Measurements from ENCODE around the gene OCA2. TPM values are rescaled to one million over a fixed set of nuclear protein-coding genes. Genes with fewer than 3 reads are reported as not detected.

The OCA2 gene
- total RNA-seq, 1 donor from 2014 or later = 0.25 TPM

DNA sequence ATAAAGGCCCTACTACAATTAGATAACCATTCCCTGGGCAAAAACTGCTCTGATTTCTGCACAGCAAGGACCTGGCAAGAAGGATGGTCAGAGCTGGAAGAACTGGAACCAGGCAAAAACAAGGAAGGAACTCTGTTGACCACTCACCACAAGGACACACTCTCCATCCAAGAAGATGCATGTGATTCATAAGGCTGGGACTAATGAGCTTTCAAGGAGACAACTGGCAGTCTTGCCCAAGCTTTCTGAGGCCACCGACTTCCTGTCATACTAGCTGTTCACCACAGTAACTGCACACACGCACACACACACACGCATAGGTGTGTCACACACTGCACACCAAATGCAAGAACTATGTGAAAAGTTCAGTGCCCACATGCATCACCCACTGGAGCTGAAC lies 256.6 kb downstream of the OCA2 start:
- peak in 1 of 2 donors; percentile 28 for DNase-seq (ENCODE audit: extremely low spot score in 2 of 2)
- intact Hi-C loops (cut with DNase I) = no loop called here
- Histone ChIP-seq H3K4me3 (no peak overlapping the region), H3K36me3 (no peaks in the 10 kb centered on the region), H3K9me3 (no peaks in the 10 kb centered on the region), H3K27me3 (no peaks in the 10 kb centered on the region), H3K4me1 (no peaks in the 10 kb centered on the region), H3K27ac (no peak overlapping the region)
- TF ChIP-seq POLR2A (IDR thresholded peaks at IDR 0.05) (no peak), POLR2AphosphoS5 (IDR thresholded peaks at IDR 0.05; ENCODE audit: insufficient read depth in 1 of 2, low read depth in 1 of 2) (no peak), CTCF (IDR thresholded peaks at IDR 0.05) (no peak)

- Histone ChIP-seq H3K4me3 (no peak overlapping the region), H3K27me3 (no peaks in the 10 kb centered on the region), H3K36me3 (no peaks in the 10 kb centered on the region), H3K27ac (no peak overlapping the region), H3K9me3 (no peaks in the 10 kb centered on the region), H3K4me1 (no peaks in the 10 kb centered on the region)
- TF ChIP-seq CTCF (IDR thresholded peaks at IDR 0.05) = no peak
- no peak for TF ChIP-seq POLR2AphosphoS5 (IDR thresholded peaks at IDR 0.05; ENCODE audit: insufficient read depth in 1 of 2, low read depth in 1 of 2)
- DNase-seq (ENCODE audit: extremely low spot score in 2 of 2) = peak in 1 of 2 donors; percentile 64
- intact Hi-C loops (cut with DNase I) = loop anchor here (10.0 kb wide), 1 partner anchor 61 kb away; no protein-coding TSS in a partner anchor
These were observed 263.7 kb downstream of the OCA2 start for GRCh38 chr15:27835233-27835939.

DNA sequence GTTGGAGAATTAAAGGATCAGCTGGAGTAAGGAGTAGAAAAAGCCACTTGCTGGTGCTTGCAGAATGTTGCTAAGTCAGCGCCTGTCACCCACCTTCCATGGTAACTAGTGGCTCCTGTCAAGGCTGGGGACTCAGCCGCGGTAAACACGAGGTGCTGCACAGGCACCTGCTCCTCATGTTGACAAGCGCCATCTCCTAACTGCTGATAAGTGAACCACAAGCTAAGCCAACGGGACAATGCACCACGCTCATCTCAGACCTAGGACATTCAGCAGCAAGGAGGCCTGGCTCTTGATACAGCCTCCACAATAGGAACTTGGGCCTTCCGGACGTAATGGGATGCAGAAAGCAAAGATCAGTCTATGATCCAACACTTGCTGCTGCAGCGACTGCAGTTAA lies 264.4 kb downstream of the OCA2 start:
- Histone ChIP-seq H3K27ac (no peak overlapping the region), H3K27me3 (no peaks in the 10 kb centered on the region), H3K36me3 (no peaks in the 10 kb centered on the region), H3K4me1 (no peaks in the 10 kb centered on the region), H3K9me3 (no peaks in the 10 kb centered on the region), H3K4me3 (no peak overlapping the region)
- peak in 1 of 2 donors; percentile 93 for DNase-seq (ENCODE audit: extremely low spot score in 2 of 2)
- TF ChIP-seq POLR2A (IDR thresholded peaks at IDR 0.05) (no peak), CTCF (IDR thresholded peaks at IDR 0.05) (no peak), POLR2AphosphoS5 (IDR thresholded peaks at IDR 0.05; ENCODE audit: insufficient read depth in 1 of 2, low read depth in 1 of 2) (no peak)
- intact Hi-C loops (cut with DNase I) = loop anchor here (10.0 kb wide), 1 partner anchor 60 kb away; no protein-coding TSS in a partner anchor

DNA sequence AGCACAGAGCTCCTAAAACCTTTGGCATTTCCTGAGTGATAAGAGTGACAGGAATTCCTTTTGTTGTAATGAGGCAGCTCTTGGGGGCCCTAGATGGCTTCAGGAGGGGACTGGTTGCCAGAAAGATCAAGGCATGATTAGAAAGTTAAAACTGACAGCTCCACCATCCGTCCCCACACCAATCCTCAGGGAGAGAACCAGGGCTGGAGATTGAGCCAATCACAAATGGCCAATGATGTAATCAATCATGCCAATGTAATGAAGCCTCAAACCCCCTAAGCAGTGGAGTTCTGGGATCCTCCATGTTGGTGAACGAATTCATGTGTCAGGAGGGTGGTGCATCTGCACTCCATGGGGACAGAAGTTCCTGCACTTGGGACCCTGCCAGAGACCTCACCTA lies 265.1 kb downstream of the OCA2 start:
- TF ChIP-seq POLR2AphosphoS5 (IDR thresholded peaks at IDR 0.05; ENCODE audit: insufficient read depth in 1 of 2, low read depth in 1 of 2) (no peak), POLR2A (IDR thresholded peaks at IDR 0.05) (no peak), CTCF (IDR thresholded peaks at IDR 0.05) (no peak)
- peak in 1 of 2 donors; percentile 67 for DNase-seq (ENCODE audit: extremely low spot score in 2 of 2)
- H3K27me3 ChIP-seq = no peaks in the 10 kb centered on the region
- H3K36me3 ChIP-seq = no peaks in the 10 kb centered on the region
- no peak overlapping the region for H3K4me3 ChIP-seq
- H3K27ac ChIP-seq = no peak overlapping the region
- no peaks in the 10 kb centered on the region for H3K9me3 ChIP-seq
- no peaks in the 10 kb centered on the region for H3K4me1 ChIP-seq
- intact Hi-C loops (cut with DNase I) = loop anchor here (10.0 kb wide), 1 partner anchor 59 kb away; no protein-coding TSS in a partner anchor

DNA sequence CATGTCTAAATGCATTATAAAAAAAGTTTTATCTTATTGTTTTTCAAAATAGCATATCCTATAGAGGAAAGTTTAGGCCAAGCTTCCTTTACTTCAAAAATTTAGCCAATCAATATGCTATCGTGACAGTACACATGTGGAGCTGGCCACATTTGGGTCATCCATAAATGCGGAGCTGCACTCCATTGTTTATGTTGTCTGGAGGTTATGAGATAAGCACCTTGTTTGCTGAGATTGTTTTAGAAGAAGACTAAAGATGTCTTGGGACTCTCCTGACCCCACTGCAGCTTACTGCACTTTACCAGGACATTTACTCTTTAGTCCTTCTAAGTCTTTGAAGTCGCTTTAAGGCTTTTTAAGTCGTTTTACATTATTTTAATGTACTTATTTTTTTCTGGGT lies 265.9 kb downstream of the OCA2 start:
- no peak for DNase-seq (ENCODE audit: extremely low spot score in 2 of 2)
- intact Hi-C loops (cut with DNase I) = loop anchor here (10.0 kb wide), 1 partner anchor 58 kb away; no protein-coding TSS in a partner anchor

More for the DNA sequence above, 265.9 kb downstream of the OCA2 start:
- Histone ChIP-seq H3K36me3 (no peaks in the 10 kb centered on the region), H3K9me3 (no peaks in the 10 kb centered on the region), H3K4me1 (no peaks in the 10 kb centered on the region), H3K27ac (no peak overlapping the region), H3K4me3 (no peak overlapping the region), H3K27me3 (no peaks in the 10 kb centered on the region)
- TF ChIP-seq POLR2A (IDR thresholded peaks at IDR 0.05) (no peak), POLR2AphosphoS5 (IDR thresholded peaks at IDR 0.05; ENCODE audit: insufficient read depth in 1 of 2, low read depth in 1 of 2) (no peak), CTCF (IDR thresholded peaks at IDR 0.05) (no peak)

Data from vagina (tissue), 2 donors.